ENCODE results near the gene CACNA1A.

GRCh38 chr19:13206587-13206986 is 299.7 kb downstream of the CACNA1A start:
- TF ChIP-seq CTCF (IDR thresholded peaks at IDR 0.05; ENCODE audit: poor library complexity) (no peak), EZH2 (IDR thresholded peaks at IDR 0.05; ENCODE audit: borderline replicate concordance) (no peak)
